ENCODE results near the gene ZFP36.
"Not testable (repeated sequence)": the region's sequence is repeated elsewhere in the genome, so short reads cannot be mapped to it uniquely, and the experiment has no call there.

ZFP36 gene

DNA sequence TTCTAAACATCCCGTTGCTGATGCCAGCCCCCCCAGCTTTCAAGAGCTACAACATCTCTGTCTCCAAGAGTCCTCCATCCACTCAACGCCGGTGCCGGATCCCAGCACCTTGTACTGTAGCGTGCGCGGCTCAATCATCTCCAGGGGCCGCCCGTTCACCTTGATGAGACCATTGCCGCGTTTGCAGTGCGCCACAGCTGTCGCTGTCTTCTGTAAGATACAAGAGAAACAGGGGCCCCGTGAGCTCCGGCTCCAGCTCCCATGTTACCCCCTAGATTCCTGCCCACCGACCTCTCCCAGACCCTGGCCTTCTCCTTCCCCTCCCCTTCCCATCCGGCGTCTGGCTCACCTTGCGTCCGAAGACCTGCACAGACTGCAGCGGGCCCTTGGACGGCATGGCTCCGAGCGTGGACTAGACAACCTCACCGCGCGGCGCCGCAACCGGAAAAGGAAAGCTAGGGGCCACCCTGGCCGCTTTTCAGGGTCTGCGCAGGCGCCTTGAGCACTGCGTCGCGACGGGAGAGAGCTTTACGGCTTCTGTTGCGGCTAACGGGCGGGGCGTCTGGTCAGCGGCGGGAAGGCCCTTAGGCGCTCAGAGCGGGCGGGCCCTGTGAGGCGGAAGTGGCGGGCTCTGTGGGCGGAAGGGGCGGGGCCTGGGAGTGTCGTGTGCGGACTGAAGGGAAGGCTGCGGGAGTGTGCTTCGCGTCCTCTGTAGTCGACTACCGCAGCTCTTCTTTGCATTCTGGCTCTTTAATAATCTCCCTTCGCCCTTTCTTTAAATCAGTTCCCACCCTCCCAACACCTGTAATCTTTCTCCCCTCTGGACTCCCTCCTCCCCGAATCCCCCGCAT lies 29.1 kb downstream of the ZFP36 start, which contains the start of gene RPS16:
Gene RPS16, minus strand, starts transcription at position 451 of the 851 bp plus-strand sequence. Its CDS starts 54 bp downstream, at position 397.
- DNase-seq (ENCODE audit: low read depth in 2 of 2, low spot score in 1 of 2), result peak; percentile 99

DNA sequence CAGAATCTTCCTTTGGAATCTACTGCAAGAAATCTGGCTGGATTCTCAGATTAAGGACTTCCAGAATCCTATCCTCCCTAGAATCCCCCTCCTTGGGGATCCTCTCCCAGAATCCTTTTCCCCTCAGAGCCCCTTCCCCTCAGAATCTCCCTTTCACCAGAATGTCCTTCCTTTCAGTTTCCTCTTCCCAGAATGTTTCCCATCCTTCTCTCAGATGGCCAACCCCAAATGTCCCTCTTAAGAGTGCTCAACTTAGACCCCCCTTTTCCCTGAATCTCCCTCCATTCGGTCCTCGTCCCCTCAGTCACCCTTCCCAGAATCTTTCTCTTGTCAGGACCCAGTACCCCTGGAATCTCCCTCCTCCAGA lies 29.7 kb downstream of the ZFP36 start:
- no peak for DNase-seq (ENCODE audit: low read depth in 2 of 2, low spot score in 1 of 2)

DNA sequence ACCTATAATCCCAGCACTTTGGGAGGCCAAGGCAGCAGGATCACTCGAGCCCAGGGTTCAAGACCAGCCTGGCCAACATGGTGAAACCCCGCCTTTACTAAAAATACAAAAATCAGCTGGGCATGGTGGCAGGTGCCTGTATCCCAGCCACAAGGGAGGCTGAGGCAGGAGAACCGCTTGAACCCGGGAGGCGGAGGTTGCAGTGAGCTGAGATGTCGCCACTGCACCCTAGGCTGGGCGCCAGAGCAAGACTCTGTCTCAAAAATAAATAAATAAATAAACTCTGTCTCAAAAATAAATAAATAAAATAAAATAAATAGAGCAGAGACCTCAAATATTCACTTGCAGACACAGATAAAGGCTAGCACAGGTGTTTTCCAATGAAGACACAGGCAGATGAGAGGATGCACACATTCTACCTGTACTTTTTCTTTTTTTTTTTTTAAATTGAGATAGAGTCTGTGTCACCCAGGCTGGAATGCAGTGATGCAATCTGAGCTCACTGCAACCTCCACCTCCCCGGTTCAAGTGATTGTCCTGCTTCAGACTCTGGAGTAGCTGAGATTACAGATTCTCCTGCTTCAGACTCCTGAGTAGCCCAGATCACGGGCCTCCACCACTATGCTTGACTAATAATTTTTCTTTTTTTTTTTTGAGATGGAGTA lies 31.8 kb downstream of the ZFP36 start:
- no peak for DNase-seq (ENCODE audit: low read depth in 2 of 2, low spot score in 1 of 2)

DNA sequence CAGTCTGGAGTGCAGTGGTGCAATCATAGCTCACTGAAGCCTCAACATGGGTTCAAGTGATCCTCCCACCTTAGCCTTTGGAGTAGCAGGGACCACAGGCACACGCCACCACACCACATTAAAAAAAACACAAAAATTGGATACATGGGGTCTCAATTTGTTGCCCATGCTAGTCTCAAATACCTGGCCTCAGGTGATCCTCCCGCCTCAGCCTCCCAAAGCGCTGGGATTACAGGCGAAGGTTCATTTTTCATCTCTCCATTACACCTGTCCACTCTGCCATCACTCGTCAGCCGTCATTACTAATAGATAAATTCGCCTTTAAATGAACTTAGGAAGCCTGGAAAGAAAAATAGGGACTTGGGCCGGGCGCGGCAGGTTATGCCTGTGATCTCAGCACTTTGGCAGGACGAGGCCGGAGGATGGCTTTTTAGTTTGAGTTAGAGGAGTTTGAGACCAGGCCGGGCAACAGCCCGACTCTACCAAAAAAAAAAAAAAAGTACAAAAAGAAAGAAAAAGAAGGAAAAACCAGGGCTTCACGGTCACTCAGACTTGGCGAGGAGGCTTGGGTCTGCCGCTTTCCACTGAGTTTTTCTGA lies 38.0 kb downstream of the ZFP36 start:
- DNase-seq (ENCODE audit: low read depth in 2 of 2, low spot score in 1 of 2), result no peak

DNA sequence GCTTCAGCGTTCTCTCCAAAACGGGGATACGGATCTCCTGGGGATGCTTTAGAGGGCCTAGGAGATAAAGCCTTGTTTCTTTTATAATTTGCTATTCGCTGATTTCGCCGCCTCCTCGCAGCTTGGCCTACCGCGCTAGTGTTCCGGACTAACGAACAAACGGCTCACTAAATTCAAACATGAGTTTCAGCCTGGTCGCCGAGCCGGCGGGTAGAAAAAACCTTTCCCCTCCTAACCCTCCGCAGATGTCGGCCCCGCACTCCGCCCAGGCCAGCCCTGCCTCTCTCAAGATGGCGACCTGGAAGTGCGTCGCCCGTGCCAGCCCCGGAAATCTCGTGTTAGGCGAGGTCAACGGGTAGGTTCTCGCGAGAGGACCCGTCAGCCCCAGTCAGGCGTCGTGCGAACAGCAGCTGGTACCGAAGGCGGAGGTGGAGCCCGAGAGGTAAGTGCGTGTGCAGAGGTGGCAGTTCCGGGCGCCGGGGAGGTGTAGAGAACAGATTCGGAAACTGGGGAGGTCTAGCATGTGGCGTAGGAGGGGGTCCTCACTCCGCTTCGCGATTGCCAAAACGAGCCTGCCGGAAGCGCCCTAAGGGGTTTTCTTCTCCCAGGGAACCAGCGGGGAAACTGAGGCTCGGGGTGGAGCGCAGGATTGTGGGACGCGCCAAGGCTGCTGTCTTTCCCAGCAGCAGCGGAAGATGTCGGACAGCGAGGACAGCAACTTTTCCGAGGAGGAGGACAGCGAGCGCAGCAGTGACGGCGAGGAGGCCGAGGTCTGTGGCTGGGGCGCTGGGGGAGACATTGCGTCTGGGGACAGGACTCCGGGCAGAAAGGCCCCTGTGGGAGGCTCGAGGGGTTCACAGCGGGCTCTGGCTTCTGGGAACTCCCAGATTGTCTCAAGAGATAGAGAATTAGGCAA lies 38.8 kb downstream of the ZFP36 start, which contains the start of gene SUPT5H:
Gene SUPT5H, plus strand, starts transcription at position 387 of the 916 bp plus-strand sequence. Its CDS starts 309 bp downstream, at position 696.
- peak; percentile 84 to 94 for DNase-seq (ENCODE audit: low read depth in 2 of 2, low spot score in 1 of 2)

DNA sequence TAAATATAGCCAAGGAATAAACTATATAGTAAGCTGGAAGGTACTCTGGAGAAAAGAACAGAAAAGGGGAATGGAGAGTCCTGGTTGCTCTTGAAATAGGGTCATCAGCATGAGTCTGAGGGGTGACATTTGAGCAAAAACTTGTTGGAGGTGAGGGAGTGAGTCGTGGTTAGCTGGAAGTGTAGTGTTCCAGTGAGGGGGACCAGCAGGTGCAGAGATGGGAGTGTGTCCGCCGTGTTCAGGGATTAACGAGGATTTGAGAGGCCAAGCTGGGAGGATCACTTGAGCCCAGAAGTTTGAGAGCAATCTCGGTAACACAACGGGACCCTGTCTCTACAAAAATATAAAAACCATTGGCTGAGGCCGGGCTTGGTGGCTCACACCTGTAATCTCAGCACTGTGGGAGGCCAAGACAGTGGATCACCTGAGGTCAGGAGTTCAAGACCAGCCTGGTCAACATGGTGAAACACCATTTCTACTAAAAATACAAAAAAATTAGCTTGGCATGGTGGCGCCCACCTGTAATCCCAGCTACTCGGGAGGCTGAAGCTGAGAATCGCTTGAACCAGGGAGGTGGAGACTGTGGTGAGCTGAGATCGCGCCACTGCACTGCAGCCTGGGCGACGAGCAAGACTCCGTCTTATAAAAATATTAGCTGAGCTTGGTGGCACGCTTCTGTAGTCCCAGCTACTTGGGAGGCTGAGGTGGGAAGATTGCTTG lies 39.9 kb downstream of the ZFP36 start:
- DNase-seq (ENCODE audit: low read depth in 2 of 2, low spot score in 1 of 2), result no peak

DNA sequence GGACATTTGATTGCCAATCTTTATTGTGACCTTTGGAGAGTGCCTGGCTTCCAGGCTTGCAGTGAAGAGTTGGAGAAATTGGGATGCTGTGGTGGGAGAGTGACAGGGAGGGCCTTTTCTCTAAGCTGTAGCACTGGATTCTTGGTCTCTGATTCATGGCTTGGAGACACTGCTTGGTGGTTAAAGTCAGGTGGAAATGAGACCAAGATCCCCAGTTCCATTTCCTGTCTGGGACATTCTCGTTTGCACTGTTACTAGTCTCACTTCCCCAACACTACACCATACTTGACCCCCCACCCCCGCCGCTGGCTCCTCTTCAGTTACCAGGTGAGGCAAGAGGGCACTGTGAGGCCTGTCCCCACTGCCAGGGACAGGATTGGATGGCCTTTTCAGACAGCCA lies 41.6 kb downstream of the ZFP36 start:
- no peak for DNase-seq (ENCODE audit: low read depth in 2 of 2, low spot score in 1 of 2)

DNA sequence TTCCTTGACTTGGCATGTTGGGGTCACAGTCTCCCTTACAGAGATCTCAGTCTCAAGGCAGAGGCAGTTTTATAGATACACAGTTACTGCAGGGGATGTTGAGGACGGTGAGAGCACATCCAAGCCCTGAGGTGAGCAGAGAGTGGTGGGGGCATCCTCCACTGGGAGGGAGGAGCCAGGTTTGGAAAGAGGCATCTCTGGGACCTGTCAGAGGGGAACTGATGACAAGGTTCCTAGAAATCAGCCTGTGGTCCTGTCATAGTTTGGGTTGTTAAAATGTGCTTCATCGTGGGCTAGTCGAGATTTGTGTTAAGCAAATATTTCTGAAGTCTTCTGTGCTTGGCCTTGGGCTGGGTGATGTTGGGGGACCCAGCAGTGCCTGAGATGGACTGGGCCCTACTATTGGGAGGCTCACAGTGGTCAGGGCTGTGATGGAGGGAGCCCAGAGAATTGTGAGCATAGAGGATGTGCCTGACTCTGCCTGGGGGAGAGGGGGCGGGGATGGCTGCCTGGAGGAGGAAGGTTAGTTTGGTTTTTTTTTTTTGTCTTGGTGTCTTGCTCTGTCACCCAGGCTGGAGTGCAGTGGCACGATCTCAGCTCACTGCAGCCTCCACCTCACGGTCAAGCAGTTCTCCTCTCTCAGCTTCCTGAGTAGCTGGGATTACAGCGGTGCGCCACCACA lies 42.6 kb downstream of the ZFP36 start:
- DNase-seq (ENCODE audit: low read depth in 2 of 2, low spot score in 1 of 2), result no peak

DNA sequence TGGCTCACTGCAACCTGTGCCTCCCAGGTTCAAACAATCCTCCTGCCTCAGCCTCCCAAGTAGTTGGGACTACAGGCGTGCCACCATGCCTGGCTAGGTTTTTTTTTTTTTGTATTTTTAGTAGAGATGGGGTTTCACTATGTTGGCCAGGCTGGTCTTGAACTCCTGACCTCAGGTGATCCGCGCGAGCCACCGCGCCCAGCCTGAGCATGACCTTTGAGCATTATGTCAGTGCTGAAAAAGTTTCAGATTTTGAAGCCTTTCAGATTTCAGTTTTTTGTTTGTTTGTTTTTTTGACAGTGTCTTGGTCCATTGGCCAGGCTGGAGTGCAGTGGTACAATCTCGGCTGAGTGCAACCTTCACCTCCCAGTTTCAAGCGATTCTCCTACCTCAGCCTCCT lies 44.6 kb downstream of the ZFP36 start:
- DNase-seq (ENCODE audit: low read depth in 2 of 2, low spot score in 1 of 2), result not testable (repeated sequence)
